NOMO-1 treated with DMSO at 0.1 percent for 48 hours (cell line): ENCODE results near the gene CDCP2.

Source experiments
- DNase-seq: peaks from one replicate; lab custom pipeline; 2025; ENCODE audit not compliant: unreplicated experiment; lab: John Stamatoyannopoulos, UW

Gene CDCP2

GRCh38 chr1:54137534-54138061 lies 15.2 kb downstream of the CDCP2 start:
- no peak for DNase-seq

DNA sequence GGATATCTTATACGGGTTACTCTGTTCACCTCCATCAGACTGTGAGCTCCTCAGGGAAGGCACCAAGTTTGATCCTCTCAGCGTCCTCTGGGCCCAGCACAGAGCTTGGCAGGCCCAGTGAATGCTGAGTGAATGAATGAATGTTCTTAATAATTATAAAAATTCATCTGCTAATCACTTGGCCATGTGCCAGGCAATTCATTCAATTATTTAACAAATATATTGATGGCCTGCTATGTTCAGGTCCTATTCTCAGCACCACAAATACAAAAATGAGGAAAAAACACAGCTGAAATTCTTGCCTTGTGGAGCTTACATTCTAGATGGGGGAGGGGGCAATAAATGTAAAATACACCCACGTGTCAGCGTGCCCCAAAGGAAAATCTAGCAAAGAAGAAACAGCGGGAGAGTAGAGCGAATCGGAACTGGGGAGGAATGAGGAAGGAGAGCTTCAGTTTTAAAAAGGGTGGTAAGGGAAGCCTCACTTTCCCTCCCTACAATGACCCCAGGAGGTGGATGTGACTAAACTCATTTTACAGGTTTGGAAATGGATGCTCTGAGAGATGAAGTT lies 15.8 kb downstream of the CDCP2 start:
- no peak for DNase-seq

GRCh38 chr1:54136269-54136896 lies 16.4 kb downstream of the CDCP2 start:
- DNase-seq, result no peak

DNA sequence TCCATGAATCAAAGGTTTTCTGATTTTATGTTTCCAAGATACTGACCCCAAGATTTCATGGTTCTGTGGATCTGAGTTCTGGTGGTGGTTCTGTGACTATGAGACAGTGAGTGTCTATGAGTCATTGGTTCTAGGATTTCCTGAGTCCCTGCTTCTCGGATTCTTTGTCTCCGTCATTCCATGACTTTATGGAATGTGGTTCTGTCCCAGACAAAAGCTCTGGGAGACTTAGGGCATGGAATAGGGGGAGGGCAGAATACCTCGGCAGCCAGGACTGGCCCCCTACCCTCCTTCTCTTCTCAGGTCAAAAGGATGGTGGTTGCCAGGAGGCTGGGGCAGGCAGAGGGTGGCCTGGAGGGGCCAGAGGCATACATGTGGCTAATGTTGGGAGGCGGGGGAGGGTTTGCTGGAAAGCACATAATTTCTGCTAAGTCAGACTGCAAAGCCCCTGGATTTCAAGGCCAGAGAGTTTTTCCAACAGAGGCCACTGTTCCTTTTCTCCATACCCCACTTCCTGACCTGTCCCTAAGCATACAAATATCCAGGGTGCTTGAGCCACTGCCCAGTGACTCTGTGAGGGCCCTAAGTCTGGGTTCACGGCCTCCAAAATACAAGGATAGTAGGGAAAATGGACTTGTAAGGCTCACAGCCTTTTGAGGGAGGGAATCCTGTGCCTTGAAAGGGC lies 17.2 kb downstream of the CDCP2 start:
- DNase-seq, result no peak

- DNase-seq, result no peak
Observed at GRCh38 chr1:54134295-54134694, 18.5 kb downstream of the CDCP2 start.

DNA sequence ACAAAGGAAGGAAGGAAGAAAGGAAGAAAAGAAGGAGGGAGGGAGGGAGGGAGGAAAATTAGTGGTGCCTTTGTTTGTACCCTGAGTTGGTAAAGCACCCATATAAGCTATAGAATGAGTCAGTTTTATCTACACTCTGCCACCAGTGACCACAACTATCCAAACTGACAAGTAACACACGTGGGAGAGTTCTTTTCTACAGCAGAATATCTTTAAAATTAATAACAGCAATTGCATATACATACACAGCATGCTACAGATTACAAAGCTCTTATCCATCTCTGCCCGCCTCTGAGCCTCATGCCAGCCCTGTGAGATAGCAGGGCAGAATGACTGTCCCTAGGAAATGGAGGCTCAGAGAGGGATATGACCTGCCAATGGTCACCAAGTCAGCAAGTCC lies 20.3 kb downstream of the CDCP2 start:
- DNase-seq, result no peak

DNA sequence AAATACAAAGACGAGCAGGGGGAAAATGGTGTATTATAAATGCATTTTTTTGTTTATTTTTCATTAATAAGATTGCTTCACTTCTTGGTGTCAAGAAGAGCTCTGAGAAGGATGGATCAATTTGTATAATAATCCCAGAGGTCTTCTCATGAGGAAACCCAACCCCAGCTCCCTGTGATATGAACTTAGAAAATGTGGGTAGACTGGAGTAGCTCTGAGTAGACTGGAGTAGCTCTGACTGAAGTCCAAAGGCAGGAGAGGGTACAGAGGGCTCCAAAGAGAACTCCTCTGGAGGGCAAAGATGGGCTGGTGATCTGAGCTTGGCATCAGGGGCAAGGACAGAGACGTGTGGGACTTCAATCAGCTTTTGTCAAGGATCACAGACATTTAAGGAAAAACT lies 21.4 kb downstream of the CDCP2 start:
- DNase-seq, result no peak

DNA sequence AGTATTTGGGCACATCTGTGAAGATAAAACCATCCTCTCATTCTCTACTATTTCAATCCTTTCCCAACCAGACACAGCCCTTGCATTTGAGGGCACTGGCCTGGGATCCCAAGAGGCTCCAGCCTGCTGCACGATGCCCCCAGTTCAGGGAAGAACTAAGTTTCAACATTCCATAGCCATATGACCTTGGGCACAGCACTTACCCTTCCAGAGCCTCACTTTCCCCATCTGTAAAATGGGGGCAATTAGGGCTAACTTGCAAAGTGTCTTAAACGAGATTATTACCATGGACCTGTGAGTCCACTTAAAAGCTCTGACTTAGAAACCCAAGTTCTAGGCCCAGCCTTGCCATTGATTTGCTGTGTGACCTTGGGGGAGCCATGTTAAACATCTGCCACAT lies 22.9 kb downstream of the CDCP2 start:
- no peak for DNase-seq

DNA sequence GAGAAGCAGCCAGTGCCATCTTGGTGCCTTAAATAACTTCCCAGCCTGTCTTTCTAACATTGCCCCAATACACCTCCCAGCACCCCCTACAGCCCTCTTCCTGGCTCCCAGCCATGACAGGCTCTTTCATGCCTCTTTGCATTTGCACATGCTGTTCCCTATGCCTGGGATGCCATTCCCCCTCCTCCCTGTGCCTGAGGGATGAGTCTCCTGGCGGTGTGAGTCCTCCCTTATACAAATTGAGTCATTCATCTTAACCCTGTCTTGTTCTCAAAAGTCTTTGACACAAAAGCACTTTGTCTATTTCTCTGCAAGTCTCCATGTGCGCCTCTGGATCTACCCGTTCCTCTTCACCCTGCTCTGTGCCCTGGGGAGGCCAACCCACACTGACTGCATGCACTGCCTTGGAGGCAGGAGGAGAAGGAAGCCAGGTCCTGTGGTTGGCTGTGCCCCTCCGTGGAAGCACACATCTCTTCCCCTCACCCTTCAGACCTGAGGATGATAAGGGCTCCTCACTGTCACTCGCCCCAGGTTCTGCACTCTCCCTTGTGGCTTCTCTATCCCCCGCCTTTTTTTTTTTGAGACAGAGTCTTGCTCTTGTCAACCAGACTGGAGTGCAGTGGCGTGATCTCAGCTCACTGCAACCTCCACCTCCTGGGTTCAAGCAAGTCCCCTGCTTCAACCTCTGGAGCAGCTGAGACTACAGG lies 25.1 kb downstream of the CDCP2 start:
- DNase-seq, result no peak

DNA sequence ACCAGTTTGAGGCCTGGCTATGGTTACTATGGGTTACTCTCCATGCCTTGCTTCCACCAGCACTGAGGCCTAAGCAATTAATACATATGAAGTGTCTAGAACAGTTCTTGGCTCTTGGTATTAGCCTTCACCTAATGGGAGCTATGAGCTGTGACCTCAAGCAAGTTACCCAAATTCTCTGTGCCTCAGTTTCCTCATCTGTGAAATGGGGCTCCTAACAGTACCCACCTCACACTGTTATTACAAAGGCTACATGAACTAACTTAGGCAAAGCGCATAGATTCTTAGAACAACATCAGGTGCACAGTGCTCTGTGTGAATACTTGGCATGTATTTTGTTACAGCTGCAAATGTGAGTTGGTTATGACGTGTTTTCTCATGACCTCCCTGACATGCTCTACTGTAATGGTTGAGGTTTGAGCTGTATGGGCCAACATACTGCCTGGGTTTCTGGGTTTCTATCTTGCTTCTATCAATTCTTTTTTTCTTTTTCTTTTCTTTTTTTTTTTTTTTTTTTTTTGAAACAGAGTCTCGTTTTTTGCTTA lies 26.5 kb downstream of the CDCP2 start:
- no peak for DNase-seq

DNA sequence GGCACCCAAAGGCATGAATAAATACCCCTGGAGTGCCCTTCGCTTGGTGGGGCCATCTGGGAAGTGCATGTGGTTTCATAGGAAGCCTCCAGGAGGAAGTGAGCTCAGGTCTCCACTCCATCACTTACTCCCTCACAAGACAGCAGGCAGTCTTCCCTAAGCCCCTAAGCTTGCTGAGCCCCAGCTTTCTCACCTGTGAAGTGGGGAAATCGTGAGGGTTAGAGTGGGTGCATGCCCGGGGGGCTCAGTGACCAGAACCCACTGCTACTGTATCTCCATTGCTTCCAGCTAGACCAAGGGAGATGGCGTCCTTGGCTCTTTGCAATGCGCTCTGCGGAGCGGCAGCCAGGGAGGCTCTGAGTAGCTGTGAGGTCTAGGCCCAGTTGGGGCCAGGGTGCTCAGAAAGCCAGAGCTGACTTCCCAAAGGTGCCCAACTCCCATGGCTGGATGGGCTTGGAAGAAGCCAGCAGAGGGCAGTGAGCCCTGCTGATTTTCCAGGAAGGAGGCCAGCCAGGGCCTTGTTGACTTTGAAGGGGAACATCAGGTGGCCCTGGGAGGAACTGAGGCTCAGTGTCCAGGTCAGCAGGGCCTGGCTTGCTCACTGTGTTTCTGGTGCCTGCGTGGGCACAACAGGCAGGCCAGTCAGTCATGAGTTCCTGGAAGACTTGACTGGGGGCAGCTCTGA lies 27.3 kb downstream of the CDCP2 start:
- no peak for DNase-seq

DNA sequence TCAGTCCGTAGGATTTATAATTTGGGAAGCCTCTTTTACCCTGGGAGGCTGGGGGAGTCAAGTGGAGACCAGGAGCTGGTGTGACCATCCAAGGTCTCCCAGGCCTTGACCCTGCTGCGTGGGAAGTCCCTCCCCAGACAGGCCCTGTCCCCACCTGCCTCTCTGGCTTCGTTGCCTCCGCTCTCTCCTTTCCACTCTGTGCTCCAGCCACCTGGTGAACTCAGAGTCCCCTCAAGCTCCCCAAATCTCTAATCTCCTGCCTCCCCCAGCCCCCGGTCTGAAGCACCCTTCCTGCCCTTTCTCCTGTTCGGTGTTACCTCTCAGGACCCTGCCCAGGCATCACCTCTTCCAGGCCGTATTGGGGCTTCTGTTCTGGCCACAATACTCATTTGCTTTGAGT lies 27.9 kb downstream of the CDCP2 start:
- no peak for DNase-seq

- no peak for DNase-seq
Observed at GRCh38 chr1:54124472-54124871, 28.3 kb downstream of the CDCP2 start.

- DNase-seq, result no peak
Observed at GRCh38 chr1:54122992-54123391, 29.8 kb downstream of the CDCP2 start.

DNA sequence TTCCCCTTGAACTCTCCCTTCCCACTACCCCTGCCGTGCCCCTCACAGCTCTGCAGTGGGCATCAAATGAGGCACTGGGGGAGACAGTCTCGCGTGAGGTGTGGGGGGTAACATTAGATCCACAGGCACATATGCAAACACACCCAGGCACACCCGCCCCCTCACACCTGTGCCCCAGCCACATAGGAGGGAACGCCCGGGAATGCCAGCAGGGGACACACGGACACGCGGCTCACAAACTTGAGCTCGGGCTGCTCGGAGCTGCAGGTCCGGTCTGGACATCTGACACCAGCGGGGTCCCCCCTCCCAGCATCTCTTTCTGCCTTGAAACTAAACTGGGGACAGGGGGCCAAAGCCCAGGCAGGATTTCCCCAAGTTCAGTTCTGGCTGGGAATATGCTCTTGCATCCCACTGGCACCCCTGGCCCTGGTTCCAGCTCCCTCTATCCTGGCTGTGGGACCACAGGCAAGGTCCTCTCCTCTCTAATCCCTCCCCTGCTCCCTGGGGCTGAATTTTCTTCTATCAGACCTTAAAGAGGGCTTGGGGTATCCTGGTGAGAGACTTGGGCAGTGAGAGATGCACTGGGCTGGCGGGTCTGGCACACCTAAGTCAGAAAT lies 30.6 kb downstream of the CDCP2 start:
- no peak for DNase-seq

GRCh38 chr1:54121482-54122134 lies 31.2 kb downstream of the CDCP2 start:
- DNase-seq, result peak; percentile 28

DNA sequence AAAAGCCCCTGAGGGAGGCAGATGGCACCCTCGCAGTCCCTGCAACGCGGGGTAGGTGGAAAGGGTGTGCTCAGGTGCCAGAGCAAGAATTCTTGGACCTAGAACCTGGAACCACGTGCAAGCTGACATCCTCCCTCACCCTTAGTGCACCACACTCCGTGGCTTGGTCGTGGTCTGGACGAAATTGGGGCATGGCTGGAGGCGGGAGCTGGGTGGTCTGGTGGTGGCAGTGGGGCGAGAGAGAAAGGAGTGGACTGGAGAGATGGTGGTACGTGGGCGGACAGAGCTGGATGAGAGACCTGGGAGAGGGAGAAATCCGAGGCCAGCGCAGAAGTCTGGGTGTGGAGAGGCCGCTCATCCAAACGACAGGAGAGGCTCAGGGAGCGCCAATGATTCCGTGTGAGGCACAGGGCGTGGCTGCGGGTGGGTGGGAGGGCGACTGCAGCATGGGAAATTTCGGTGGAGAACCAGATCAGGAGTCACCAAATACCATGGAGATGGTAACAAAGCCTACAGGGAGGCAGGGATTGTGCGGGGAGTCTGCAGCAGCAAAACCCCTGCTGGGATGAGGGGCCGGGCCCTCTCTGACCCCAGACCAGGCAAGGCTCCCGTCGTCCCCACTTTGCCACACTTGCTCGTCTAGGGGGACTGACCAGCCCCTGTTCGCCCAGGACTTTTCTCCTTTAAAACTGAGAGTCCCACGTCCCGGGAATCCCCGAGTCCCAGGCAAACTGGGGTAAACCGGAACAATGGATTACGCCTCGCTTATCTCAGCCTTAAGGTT lies 31.9 kb downstream of the CDCP2 start:
- DNase-seq, result no peak

- no peak for DNase-seq
Observed at GRCh38 chr1:54120018-54120697, 32.6 kb downstream of the CDCP2 start.

- no peak for DNase-seq
Observed at GRCh38 chr1:54118704-54119103, 34.1 kb downstream of the CDCP2 start.
